H9 (cell line): ENCODE data around the gene LAIR2. TPM values are rescaled to one million over a fixed set of nuclear protein-coding genes. Genes with fewer than 3 reads are reported as not detected.
"Not testable (repeated sequence)": the region's sequence is repeated elsewhere in the genome, so short reads cannot be mapped to it uniquely, and the experiment has no call there.

ENCODE experiments used
- DNase-seq: peaks from one replicate; pipeline ENCODE4 v3.0.0-alpha.2; 2017
- H2AFZ ChIP-seq: one replicate; pipeline ENCODE4 v1.6.1; 2013; ENCODE audit warnings: mild to moderate bottlenecking, low read length, control low read depth, moderate library complexity
- H2AK5ac ChIP-seq: 2 replicates; pipeline ENCODE4 v1.6.1; 2013; ENCODE audit warnings: low read length, control low read depth, mixed read lengths; ENCODE audit not compliant: insufficient read length
- H2BK120ac ChIP-seq: one replicate; pipeline ENCODE4 v1.6.1; 2013; ENCODE audit warnings: low read depth, mild to moderate bottlenecking, low read length, control low read depth, inconsistent platforms; ENCODE audit not compliant: poor library complexity, severe bottlenecking
- H2BK12ac ChIP-seq: 2 replicates; pipeline ENCODE4 v1.6.1; 2013; ENCODE audit warnings: low read length, control low read depth, mixed read lengths, low read depth; ENCODE audit not compliant: insufficient read length
- H2BK15ac ChIP-seq: 2 replicates; pipeline ENCODE4 v1.6.1; 2013; ENCODE audit warnings: low read depth, low read length, control low read depth
- H2BK20ac ChIP-seq: one replicate; pipeline ENCODE4 v1.6.1; 2013; ENCODE audit warnings: low read depth, mild to moderate bottlenecking, low read length, control low read depth, inconsistent platforms; ENCODE audit not compliant: poor library complexity, severe bottlenecking
- H2BK5ac ChIP-seq: 2 replicates; pipeline ENCODE4 v1.6.1; 2013; ENCODE audit warnings: low read length, control low read depth, mixed read lengths; ENCODE audit not compliant: insufficient read length
- H3K14ac ChIP-seq: 2 replicates; pipeline ENCODE4 v1.6.1; 2013; ENCODE audit warnings: low read length, control low read depth; ENCODE audit not compliant: insufficient read depth
- H3K18ac ChIP-seq: 2 replicates; pipeline ENCODE4 v1.6.1; 2013; ENCODE audit warnings: low read depth, mild to moderate bottlenecking, mixed read lengths, low read length, control low read depth; ENCODE audit not compliant: insufficient read length
- H3K23ac ChIP-seq: 2 replicates; pipeline ENCODE4 v1.6.1; 2013; ENCODE audit warnings: low read length, control low read depth, mixed read lengths, low read depth; ENCODE audit not compliant: insufficient read length
- H3K23me2 ChIP-seq: 2 replicates; pipeline ENCODE4 v1.6.1; 2013; ENCODE audit warnings: low read depth, mild to moderate bottlenecking, mixed read lengths, low read length, control low read depth; ENCODE audit not compliant: insufficient read length, poor library complexity, severe bottlenecking
- H3K27ac ChIP-seq: 2 replicates; pipeline ENCODE4 v1.5.1; 2013; ENCODE audit warnings: low read length, control low read depth, mixed read lengths, low read depth; ENCODE audit not compliant: insufficient read length
- H3K27me3 ChIP-seq: 2 replicates; pipeline ENCODE4 v1.6.1; 2013; ENCODE audit warnings: low read length, control low read depth, inconsistent platforms; ENCODE audit not compliant: insufficient read depth
- H3K4ac ChIP-seq: 2 replicates; pipeline ENCODE4 v1.6.1; 2013; ENCODE audit warnings: low read depth, mild to moderate bottlenecking, control low read depth, inconsistent platforms, low read length, moderate library complexity
- H3K4me1 ChIP-seq: 2 replicates; pipeline ENCODE4 v1.6.1; 2013; ENCODE audit warnings: low read length, control low read depth, inconsistent platforms; ENCODE audit not compliant: insufficient read depth
- H3K4me2 ChIP-seq: 2 replicates; pipeline ENCODE4 v1.6.1; 2013; ENCODE audit warnings: low read length, control low read depth, mixed read lengths; ENCODE audit not compliant: insufficient read length, insufficient read depth
- H3K56ac ChIP-seq: 2 replicates; pipeline ENCODE4 v1.6.1; 2013; ENCODE audit warnings: low read depth, mild to moderate bottlenecking, mixed read lengths, low read length, control low read depth; ENCODE audit not compliant: insufficient read length
- H3K79me1 ChIP-seq: 2 replicates; pipeline ENCODE4 v1.6.1; 2013; ENCODE audit warnings: low read depth, mild to moderate bottlenecking, moderate library complexity, low read length, control low read depth, inconsistent platforms; ENCODE audit not compliant: insufficient read depth, poor library complexity, severe bottlenecking
- H3K79me2 ChIP-seq: 2 replicates; pipeline ENCODE4 v1.6.1; 2013; ENCODE audit warnings: low read length, control low read depth, inconsistent platforms; ENCODE audit not compliant: insufficient read depth
- H3K9ac ChIP-seq: 2 replicates; pipeline ENCODE4 v1.6.1; 2013; ENCODE audit warnings: low read length, control low read depth, mixed read lengths; ENCODE audit not compliant: insufficient read length; ENCODE audit errors: extremely low read depth
- H3K9me3 ChIP-seq: one replicate; pipeline ENCODE4 v1.6.1; 2013; ENCODE audit warnings: low read depth, low read length, inconsistent platforms; ENCODE audit not compliant: control insufficient read depth
- H3T11ph ChIP-seq: one replicate; pipeline ENCODE4 v1.6.1; 2013; ENCODE audit warnings: mild to moderate bottlenecking, low read length, control low read depth, inconsistent platforms
- H4K20me1 ChIP-seq: one replicate; pipeline ENCODE4 v1.6.1; 2013; ENCODE audit not compliant: control insufficient read depth, insufficient read length, insufficient read depth
- H4K5ac ChIP-seq: 2 replicates; pipeline ENCODE4 v1.6.1; 2013; ENCODE audit warnings: low read depth, mild to moderate bottlenecking, mixed read lengths, low read length, control low read depth; ENCODE audit not compliant: insufficient read length
- H4K8ac ChIP-seq: replicated peaks from 2 replicates; pipeline ENCODE4 v1.6.1; 2013; ENCODE audit warnings: low read length, control low read depth, mixed read lengths, low read depth; ENCODE audit not compliant: insufficient read length
- H4K91ac ChIP-seq: 2 replicates; pipeline ENCODE4 v1.6.1; 2013; ENCODE audit warnings: low read depth, mild to moderate bottlenecking, moderate library complexity, mixed read lengths, low read length, control low read depth; ENCODE audit not compliant: insufficient read length
- H3K27ac Mint-ChIP-seq, 3 experiments: 2 replicates in 2 of 3; 3 replicates in 1 of 3; pipeline ENCODE4 v1.8.0; 2020 to 2021; ENCODE audit warnings: mixed read lengths in 3 of 3, mild to moderate bottlenecking in 1 of 3, moderate library complexity in 1 of 3
- H3K27me3 Mint-ChIP-seq: 2 replicates; pipeline ENCODE4 v1.8.0; 2021; ENCODE audit warnings: low read depth, mild to moderate bottlenecking, moderate library complexity, mixed read lengths
- H3K36me3 Mint-ChIP-seq, 3 experiments: 2 replicates in 2 of 3; 3 replicates in 1 of 3; pipeline ENCODE4 v1.8.0; 2020 to 2021; ENCODE audit warnings: low read depth in 3 of 3, mixed read lengths in 3 of 3; ENCODE audit not compliant: insufficient read depth in 1 of 3
- H3K4me1 Mint-ChIP-seq, 2 experiments: 2 replicates each; pipeline ENCODE4 v1.8.0; 2020; ENCODE audit warnings: mixed read lengths in 2 of 2
- H3K4me3 Mint-ChIP-seq, 2 experiments: 2 replicates in 1 of 2; 3 replicates in 1 of 2; pipeline ENCODE4 v1.8.0; 2020 to 2021; ENCODE audit warnings: mild to moderate bottlenecking in 2 of 2, mixed read lengths in 2 of 2, moderate library complexity in 1 of 2
- H3K9me3 Mint-ChIP-seq, 2 experiments: 2 replicates in 1 of 2; 3 replicates in 1 of 2; pipeline ENCODE4 v1.8.0; 2020; ENCODE audit warnings: mild to moderate bottlenecking in 2 of 2, mixed read lengths in 2 of 2, moderate library complexity in 1 of 2
- WGBS: extraction: QIAGEN DNeasy Blood & Tissue Kit; methylation state at CpG from one replicate; pipeline ENCODE4 v1.1.7; 2013; ENCODE audit warnings: missing lambda C conversion rate, low lambda C conversion rate, mixed read lengths; ENCODE audit not compliant: insufficient read length; ENCODE audit errors: extremely low coverage; 5-methylcytosine and 5-hydroxymethylcytosine counted together
- total RNA-seq: library from RNA; stranded (reverse); gene quantifications from 2 replicates; pipeline ENCODE4 v1.2.1, GENCODE V29; 2021

The LAIR2 gene
- total RNA-seq, 1 experiment from 2014 or later, result not detected

- H2BK15ac ChIP-seq, H4K20me1 ChIP-seq, H3K27ac Mint-ChIP-seq, H2AK5ac ChIP-seq, H4K5ac ChIP-seq, H4K8ac ChIP-seq, H3T11ph ChIP-seq, H3K4me2 ChIP-seq, H2BK20ac ChIP-seq, H3K4me1 ChIP-seq, H3K79me1 ChIP-seq, H3K4ac ChIP-seq, H3K23ac ChIP-seq, H2AFZ ChIP-seq, H3K27ac ChIP-seq, H3K18ac ChIP-seq, H3K56ac ChIP-seq, H3K4me1 Mint-ChIP-seq, H2BK12ac ChIP-seq, H3K79me2 ChIP-seq, DNase-seq, H3K27me3 Mint-ChIP-seq, H3K27me3 ChIP-seq, H2BK5ac ChIP-seq, H3K23me2 ChIP-seq, H4K91ac ChIP-seq, H2BK120ac ChIP-seq, H3K14ac ChIP-seq, H3K4me3 Mint-ChIP-seq, H3K9ac ChIP-seq: not testable (repeated sequence)
- peaks cover 28% of the 10 kb centered on the region for H3K9me3 ChIP-seq
- WGBS, result no CpG with 5 or more reads among the region's 15 CpGs
- Mint-ChIP-seq H3K36me3 (peaks cover 8 to 19% (median 11%) of the 10 kb centered on the region in 3 experiments; a peak in 6 of 7 replicates), H3K9me3 (peaks cover 80 to 93% of the 10 kb centered on the region in 2 experiments)
Measured at GRCh38 chr19:54497747-54498450, 4.7 kb upstream of the LAIR2 start.

GRCh38 chr19:54498451-54498772, 4.2 kb upstream of the LAIR2 start:
- H3K36me3 Mint-ChIP-seq, result peaks cover 4 to 15% (median 8%) of the 10 kb centered on the region in 3 experiments; a peak in 3 of 7 replicates

More at GRCh38 chr19:54498451-54498772, 4.2 kb upstream of the LAIR2 start:
- H2BK20ac ChIP-seq, H2AFZ ChIP-seq, H3K79me1 ChIP-seq, H3K56ac ChIP-seq, H3K4me1 ChIP-seq, H4K91ac ChIP-seq, H3K4me2 ChIP-seq, H2BK12ac ChIP-seq, H3K23ac ChIP-seq, H3K27ac Mint-ChIP-seq, H3K4me1 Mint-ChIP-seq, H3K27ac ChIP-seq, H2BK15ac ChIP-seq, H3K27me3 Mint-ChIP-seq, H4K5ac ChIP-seq, H2AK5ac ChIP-seq, H3K14ac ChIP-seq, H2BK120ac ChIP-seq, H3T11ph ChIP-seq, H4K8ac ChIP-seq, H4K20me1 ChIP-seq, H3K9ac ChIP-seq, H3K18ac ChIP-seq, H3K23me2 ChIP-seq, H3K4me3 Mint-ChIP-seq, H2BK5ac ChIP-seq, H3K4ac ChIP-seq, DNase-seq, H3K27me3 ChIP-seq, H3K79me2 ChIP-seq: not testable (repeated sequence)
- H3K9me3 Mint-ChIP-seq, result peaks cover 80 to 93% of the 10 kb centered on the region in 2 experiments
- WGBS, result no CpG with 5 or more reads among the region's 9 CpGs
- H3K9me3 ChIP-seq, result peaks cover 24% of the 10 kb centered on the region
